Measurements from ENCODE around the gene CCR2. TPM values are rescaled to one million over a fixed set of nuclear protein-coding genes. Genes with fewer than 3 reads are reported as not detected.

The CCR2 gene
- total and polyA plus RNA-seq, 2 donors from 2014 or later = 0.62 to 8.1 TPM

DNA sequence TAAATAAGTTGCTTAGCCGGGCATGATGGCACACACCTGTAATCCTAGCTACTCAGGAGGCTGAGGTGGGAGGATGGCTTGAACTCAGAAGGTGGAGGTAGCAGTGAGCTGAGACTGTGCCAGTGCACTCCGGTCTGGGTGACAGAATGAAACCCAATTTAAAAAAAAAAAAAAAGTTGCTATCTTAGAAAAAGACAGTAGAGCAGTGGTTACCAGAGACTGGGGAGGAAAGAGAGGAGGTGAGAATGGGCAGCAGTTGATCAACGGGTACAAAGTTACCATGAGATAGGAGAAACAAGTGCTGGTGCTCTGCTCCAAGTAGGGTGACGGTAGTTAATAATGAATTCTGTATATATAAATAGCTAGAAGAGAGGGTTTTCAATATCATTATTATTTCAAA is 821 bp upstream of the CCR2 start:
- FAIRE-seq = no peak
- no peak overlapping the region for H3K27ac ChIP-seq (ENCODE audit: low read depth in 2 of 2, low read length in 2 of 2)
- no peak for TF ChIP-seq CTCF (IDR thresholded peaks at IDR 0.05; ENCODE audit: borderline replicate concordance, extremely low read depth, insufficient read depth)

DNA sequence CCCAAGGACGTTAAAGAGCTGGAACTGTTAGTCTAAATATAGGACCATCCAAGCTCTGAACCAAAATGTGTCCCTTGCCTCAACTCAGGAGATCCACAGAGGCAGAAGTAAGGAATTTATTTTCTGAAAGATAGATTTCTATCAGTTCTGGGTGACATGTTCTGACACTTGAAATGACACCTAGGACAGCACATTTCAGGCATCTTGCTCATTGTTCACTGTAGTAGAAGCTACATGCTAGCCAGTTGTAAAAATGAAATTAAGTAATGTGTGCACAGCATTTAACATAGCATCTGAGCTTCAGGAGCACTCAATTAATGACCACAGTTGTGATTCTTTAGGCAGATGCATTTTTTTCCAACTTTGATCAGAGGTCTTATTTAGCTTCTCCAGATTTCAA is 567 bp downstream of the CCR2 start:
- H3K27me3 ChIP-seq (ENCODE audit: control insufficient read depth, insufficient read depth, low read length) = no peaks in the 10 kb centered on the region
- no peaks in the 10 kb centered on the region for H3K9me3 ChIP-seq (ENCODE audit: control insufficient read depth in 2 of 3, insufficient read depth in 1 of 3, low read length in 3 of 3)
- H3K9ac ChIP-seq (ENCODE audit: low read length in 3 of 3) = no peak overlapping the region
- intact Hi-C loops (cut with DNase I) = no loop called here
- no peak overlapping the region for H3K4me3 ChIP-seq (ENCODE audit: low read length in 3 of 3)
- H3K36me3 ChIP-seq (ENCODE audit: control insufficient read depth in 2 of 3, insufficient read depth in 3 of 3, low read length in 3 of 3) = no peaks in the 10 kb centered on the region
- no peaks in the 10 kb centered on the region for H3K4me1 ChIP-seq (ENCODE audit: control insufficient read depth in 2 of 3, insufficient read depth in 2 of 3, low read depth in 1 of 3, low read length in 3 of 3)
- no peak overlapping the region for H3K27ac ChIP-seq (ENCODE audit: low read depth in 2 of 2, low read length in 2 of 2)
- TF ChIP-seq CTCF (IDR thresholded peaks at IDR 0.05; ENCODE audit: borderline replicate concordance, extremely low read depth, insufficient read depth) = no peak
- FAIRE-seq (no peak), DNase-seq (no peak)

More for the DNA sequence above, 821 bp upstream of the CCR2 start:
- Histone ChIP-seq H3K4me1 (ENCODE audit: control insufficient read depth in 2 of 3, insufficient read depth in 2 of 3, low read depth in 1 of 3, low read length in 3 of 3) (no peaks in the 10 kb centered on the region), H3K9me3 (ENCODE audit: control insufficient read depth in 2 of 3, insufficient read depth in 1 of 3, low read length in 3 of 3) (no peaks in the 10 kb centered on the region), H3K27me3 (ENCODE audit: control insufficient read depth, insufficient read depth, low read length) (no peaks in the 10 kb centered on the region), H3K36me3 (ENCODE audit: control insufficient read depth in 2 of 3, insufficient read depth in 3 of 3, low read length in 3 of 3) (no peaks in the 10 kb centered on the region), H3K9ac (ENCODE audit: low read length in 3 of 3) (no peak overlapping the region), H3K4me3 (ENCODE audit: low read length in 3 of 3) (no peak overlapping the region)
- intact Hi-C loops (cut with DNase I) = no loop called here
- DNase-seq = no peak

GRCh38 chr3:46354984-46355383 is 1.1 kb downstream of the CCR2 start:
- no peaks in the 10 kb centered on the region for H3K9me3 ChIP-seq (ENCODE audit: control insufficient read depth in 2 of 3, insufficient read depth in 1 of 3, low read length in 3 of 3)
- H3K36me3 ChIP-seq (ENCODE audit: control insufficient read depth in 2 of 3, insufficient read depth in 3 of 3, low read length in 3 of 3) = no peaks in the 10 kb centered on the region
- H3K27ac ChIP-seq (ENCODE audit: low read depth in 2 of 2, low read length in 2 of 2) = no peak overlapping the region
- no peak overlapping the region for H3K9ac ChIP-seq (ENCODE audit: low read length in 3 of 3)
- FAIRE-seq (no peak), DNase-seq (no peak)
- intact Hi-C loops (cut with DNase I) = no loop called here
- no peak overlapping the region for H3K4me3 ChIP-seq (ENCODE audit: low read length in 3 of 3)
- no peak for TF ChIP-seq CTCF (IDR thresholded peaks at IDR 0.05; ENCODE audit: borderline replicate concordance, extremely low read depth, insufficient read depth)
- H3K27me3 ChIP-seq (ENCODE audit: control insufficient read depth, insufficient read depth, low read length) = no peaks in the 10 kb centered on the region
- H3K4me1 ChIP-seq (ENCODE audit: control insufficient read depth in 2 of 3, insufficient read depth in 2 of 3, low read depth in 1 of 3, low read length in 3 of 3) = no peaks in the 10 kb centered on the region

GRCh38 chr3:46356276-46356675 is 2.4 kb downstream of the CCR2 start:
- FAIRE-seq = no peak
- DNase-seq = no peak
- Histone ChIP-seq H3K9ac (ENCODE audit: low read length in 3 of 3) (no peak overlapping the region), H3K27me3 (ENCODE audit: control insufficient read depth, insufficient read depth, low read length) (no peaks in the 10 kb centered on the region), H3K27ac (ENCODE audit: low read depth in 2 of 2, low read length in 2 of 2) (no peak overlapping the region), H3K4me3 (ENCODE audit: low read length in 3 of 3) (no peak overlapping the region), H3K4me1 (ENCODE audit: control insufficient read depth in 2 of 3, insufficient read depth in 2 of 3, low read depth in 1 of 3, low read length in 3 of 3) (no peaks in the 10 kb centered on the region), H3K9me3 (ENCODE audit: control insufficient read depth in 2 of 3, insufficient read depth in 1 of 3, low read length in 3 of 3) (no peaks in the 10 kb centered on the region), H3K36me3 (ENCODE audit: control insufficient read depth in 2 of 3, insufficient read depth in 3 of 3, low read length in 3 of 3) (no peaks in the 10 kb centered on the region)
- intact Hi-C loops (cut with DNase I) = no loop called here
- no peak for TF ChIP-seq CTCF (IDR thresholded peaks at IDR 0.05; ENCODE audit: borderline replicate concordance, extremely low read depth, insufficient read depth)
